ENCODE data around the gene NBAS. TPM values are rescaled to one million over a fixed set of nuclear protein-coding genes. Genes with fewer than 3 reads are reported as not detected.
"Not testable (repeated sequence)": the region's sequence is repeated elsewhere in the genome, so short reads cannot be mapped to it uniquely, and the experiment has no call there.

NBAS gene
- total and polyA plus RNA-seq, 8 donors, result 14.5 to 96.2 (median 41.2) TPM

DNA sequence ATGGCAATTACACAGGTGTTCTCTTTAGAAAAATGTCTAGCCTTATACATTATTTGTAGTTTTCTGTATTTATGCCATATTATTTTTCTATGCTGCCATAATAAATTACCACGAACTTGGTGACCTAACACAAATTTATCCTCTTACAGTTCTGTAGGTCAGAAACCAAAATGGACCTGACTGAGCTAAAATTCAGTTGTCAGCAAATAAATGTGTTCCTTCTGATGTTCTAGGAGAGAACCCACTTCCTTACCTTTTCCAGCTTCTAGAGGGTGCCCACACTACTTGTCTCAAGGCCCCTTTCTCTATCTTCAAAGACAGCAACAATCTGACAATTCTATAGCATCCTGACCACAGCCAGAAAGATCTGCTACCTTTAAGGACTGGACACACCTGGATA is 153.5 kb downstream of the NBAS start:
- DNase-seq, result no peak
- Histone ChIP-seq H3K27ac (no peak overlapping the region), H3K9me3 (no peaks in the 10 kb centered on the region), H3K4me1 (no peaks in the 10 kb centered on the region), H3K36me3 (peaks cover 4 to 46% (median 33%) of the 10 kb centered on the region in 4 donors), H3K4me3 (no peak overlapping the region), H3K27me3 (no peaks in the 10 kb centered on the region)
- 90 to 100% (median 93%) methylated on average over 1 of the region's 1 CpG for WGBS, 5 donors
- TF ChIP-seq POLR2A (IDR thresholded peaks at IDR 0.05), result no peak
- TF ChIP-seq POLR2AphosphoS5 (IDR thresholded peaks at IDR 0.05), result no peak
- TF ChIP-seq, protein P1, sequence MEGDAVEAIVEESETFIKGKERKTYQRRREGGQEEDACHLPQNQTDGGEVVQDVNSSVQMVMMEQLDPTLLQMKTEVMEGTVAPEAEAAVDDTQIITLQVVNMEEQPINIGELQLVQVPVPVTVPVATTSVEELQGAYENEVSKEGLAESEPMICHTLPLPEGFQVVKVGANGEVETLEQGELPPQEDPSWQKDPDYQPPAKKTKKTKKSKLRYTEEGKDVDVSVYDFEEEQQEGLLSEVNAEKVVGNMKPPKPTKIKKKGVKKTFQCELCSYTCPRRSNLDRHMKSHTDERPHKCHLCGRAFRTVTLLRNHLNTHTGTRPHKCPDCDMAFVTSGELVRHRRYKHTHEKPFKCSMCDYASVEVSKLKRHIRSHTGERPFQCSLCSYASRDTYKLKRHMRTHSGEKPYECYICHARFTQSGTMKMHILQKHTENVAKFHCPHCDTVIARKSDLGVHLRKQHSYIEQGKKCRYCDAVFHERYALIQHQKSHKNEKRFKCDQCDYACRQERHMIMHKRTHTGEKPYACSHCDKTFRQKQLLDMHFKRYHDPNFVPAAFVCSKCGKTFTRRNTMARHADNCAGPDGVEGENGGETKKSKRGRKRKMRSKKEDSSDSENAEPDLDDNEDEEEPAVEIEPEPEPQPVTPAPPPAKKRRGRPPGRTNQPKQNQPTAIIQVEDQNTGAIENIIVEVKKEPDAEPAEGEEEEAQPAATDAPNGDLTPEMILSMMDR (IDR thresholded peaks at IDR 0.05), result no peak
- TF ChIP-seq EP300 (IDR thresholded peaks at IDR 0.05), result no peak
- intact Hi-C loops (cut with DNase I; ENCODE audit: low total_unique reads), result no loop called here

DNA sequence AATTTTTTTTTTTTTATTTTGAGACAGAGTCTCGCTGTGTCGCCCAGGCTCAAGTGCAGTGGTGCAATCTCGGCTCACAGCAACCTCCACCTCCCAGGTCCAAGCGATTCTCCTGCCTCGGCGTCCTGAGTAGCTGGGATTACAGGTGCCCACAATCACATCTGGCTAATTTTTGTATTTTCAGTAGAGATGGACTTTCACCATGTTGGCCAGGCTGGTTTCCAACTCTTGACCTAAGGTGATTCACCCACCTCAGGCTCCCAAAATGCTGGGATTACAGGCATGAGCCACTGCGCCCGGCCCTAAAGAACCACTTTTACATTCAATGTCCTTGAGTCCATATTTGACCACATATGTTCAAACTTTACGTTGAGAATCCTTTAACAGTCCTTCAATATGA is 156.6 kb downstream of the NBAS start:
- H3K4me1 ChIP-seq; intact Hi-C loops (cut with DNase I; ENCODE audit: low total_unique reads): not testable (repeated sequence)
- 95 to 98% (median 96%) methylated on average over 9 of the region's 9 CpGs for WGBS, 5 donors

DNA sequence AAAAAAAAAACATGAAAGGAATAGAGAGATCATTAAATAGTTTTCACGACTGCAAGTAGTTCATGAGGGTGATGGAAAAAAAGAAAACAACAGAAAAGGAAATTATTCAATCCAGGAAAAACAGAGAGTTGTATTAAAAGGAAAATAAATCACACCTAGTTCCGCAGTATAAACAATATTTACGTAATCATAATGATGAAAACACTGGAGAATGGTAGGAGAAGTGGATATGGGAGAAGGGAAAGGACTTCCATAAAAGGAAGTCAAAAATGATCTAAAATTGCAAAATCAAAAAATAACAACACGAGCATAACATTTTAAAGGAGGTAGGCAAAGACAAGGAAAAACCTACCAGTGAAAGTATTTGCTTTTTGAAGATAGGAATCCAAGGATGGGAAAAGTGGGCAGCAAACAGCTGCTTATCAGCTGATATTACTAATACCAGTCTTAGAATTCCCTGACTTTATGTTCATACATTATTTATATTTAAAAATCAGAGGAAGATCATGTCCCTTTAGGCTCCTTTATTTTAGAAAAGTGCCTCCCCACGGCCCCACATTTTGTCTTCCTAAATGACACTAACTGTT is 160.8 kb downstream of the NBAS start:
- Histone ChIP-seq H3K4me3 (no peak overlapping the region), H3K27me3 (no peaks in the 10 kb centered on the region), H3K27ac (no peak overlapping the region), H3K36me3 (peaks cover 0 to 45% (median 32%) of the 10 kb centered on the region in 4 donors), H3K4me1 (no peaks in the 10 kb centered on the region), H3K9me3 (no peaks in the 10 kb centered on the region)
- TF ChIP-seq POLR2A (IDR thresholded peaks at IDR 0.05) (no peak), EP300 (IDR thresholded peaks at IDR 0.05) (no peak), POLR2AphosphoS5 (IDR thresholded peaks at IDR 0.05) (no peak)
- TF ChIP-seq, protein P1 (IDR thresholded peaks at IDR 0.05), result no peak
- intact Hi-C loops (cut with DNase I; ENCODE audit: low total_unique reads), result no loop called here
- 89 to 94% (median 90%) methylated on average over 5 of the region's 5 CpGs for WGBS, 5 donors
- no peak for DNase-seq

More for the DNA sequence above, 156.6 kb downstream of the NBAS start:
- H3K36me3 ChIP-seq, result peaks cover 0 to 31% (median 19%) of the 10 kb centered on the region in 4 donors
- not testable (repeated sequence) for H3K27me3 ChIP-seq, H3K4me3 ChIP-seq, H3K27ac ChIP-seq, DNase-seq, H3K9me3 ChIP-seq

DNA sequence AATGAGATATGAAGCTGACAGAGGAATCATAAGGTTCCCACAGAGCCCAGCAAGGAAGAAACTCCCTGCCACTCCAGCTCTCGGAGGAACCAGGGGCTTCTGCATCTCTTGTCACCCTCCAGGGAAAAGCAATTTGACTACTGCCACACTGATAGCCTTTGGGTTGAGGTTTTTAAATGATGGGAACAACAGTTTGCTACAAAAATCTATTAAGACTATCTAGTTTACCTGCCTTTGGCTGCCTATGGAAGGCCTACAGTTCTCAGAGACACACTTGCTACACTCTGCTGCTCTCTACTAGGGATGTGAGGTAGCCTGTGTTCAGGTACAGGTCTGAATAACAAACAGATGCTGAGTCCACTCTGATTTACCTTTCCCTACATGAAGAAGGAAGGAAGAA is 161.9 kb downstream of the NBAS start:
- no peaks in the 10 kb centered on the region for H3K9me3 ChIP-seq
- H3K27ac ChIP-seq, result no peak overlapping the region
- DNase-seq, result no peak
- WGBS, 5 donors, result 96 to 100% (median 100%) methylated on average over 1 of the region's 1 CpG
- intact Hi-C loops (cut with DNase I; ENCODE audit: low total_unique reads), result no loop called here
- peaks cover 0 to 52% (median 32%) of the 10 kb centered on the region in 4 donors for H3K36me3 ChIP-seq
- no peak for TF ChIP-seq POLR2A (IDR thresholded peaks at IDR 0.05)
- TF ChIP-seq, protein P1 (IDR thresholded peaks at IDR 0.05), result no peak
- no peak overlapping the region for H3K4me3 ChIP-seq
- H3K27me3 ChIP-seq, result no peaks in the 10 kb centered on the region
- no peaks in the 10 kb centered on the region for H3K4me1 ChIP-seq

DNA sequence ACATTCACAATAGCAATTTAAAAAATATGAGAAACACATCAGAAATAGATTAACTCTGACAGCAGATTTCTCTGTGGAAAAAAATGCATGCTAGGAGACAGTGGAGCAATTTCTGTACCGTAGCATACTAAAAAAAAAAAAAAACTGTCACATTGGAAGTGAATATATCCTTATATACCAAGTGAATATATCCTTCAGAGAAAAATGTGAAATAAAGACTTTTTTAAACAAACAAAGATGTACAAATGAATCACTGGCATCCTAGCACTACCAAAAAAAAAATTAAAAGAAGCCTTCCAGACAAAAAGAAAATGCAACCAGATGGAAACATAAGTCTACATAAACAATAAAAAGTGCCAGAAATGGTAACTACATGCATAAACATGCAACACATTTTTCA is 169.4 kb downstream of the NBAS start:
- Histone ChIP-seq H3K27ac (no peak overlapping the region), H3K27me3 (no peaks in the 10 kb centered on the region), H3K9me3 (no peaks in the 10 kb centered on the region), H3K4me3 (no peak overlapping the region), H3K36me3 (peaks cover 0 to 50% (median 39%) of the 10 kb centered on the region in 4 donors), H3K4me1 (no peaks in the 10 kb centered on the region)
- whole genome bisulfite sequencing, 5 donors, result 86 to 93% (median 88%) methylated on average over 1 of the region's 1 CpG
- intact Hi-C loops (cut with DNase I; ENCODE audit: low total_unique reads), result no loop called here
- TF ChIP-seq POLR2AphosphoS5 (IDR thresholded peaks at IDR 0.05) (no peak), EP300 (IDR thresholded peaks at IDR 0.05) (no peak), POLR2A (IDR thresholded peaks at IDR 0.05) (no peak)
- TF ChIP-seq, protein P1 (IDR thresholded peaks at IDR 0.05), result no peak
- DNase-seq, result no peak
